GM10266 (cell line): ENCODE measurements around the gene LCLAT1.
"Not testable (repeated sequence)": the region's sequence is repeated elsewhere in the genome, so short reads cannot be mapped to it uniquely, and the experiment has no call there.

Experiments
- DNase-seq: peaks from one replicate; pipeline ENCODE4 v3.0.0; 2012; ENCODE audit errors: extremely low spot score
- TF ChIP-seq, protein P1 (sequence below): IDR thresholded peaks from 2 replicates; pipeline ENCODE4 v1.5.1; 2012; ENCODE audit warnings: mild to moderate bottlenecking, low read depth; ENCODE audit not compliant: control insufficient read depth, insufficient read depth; ENCODE audit errors: missing control alignments

Gene LCLAT1

DNA sequence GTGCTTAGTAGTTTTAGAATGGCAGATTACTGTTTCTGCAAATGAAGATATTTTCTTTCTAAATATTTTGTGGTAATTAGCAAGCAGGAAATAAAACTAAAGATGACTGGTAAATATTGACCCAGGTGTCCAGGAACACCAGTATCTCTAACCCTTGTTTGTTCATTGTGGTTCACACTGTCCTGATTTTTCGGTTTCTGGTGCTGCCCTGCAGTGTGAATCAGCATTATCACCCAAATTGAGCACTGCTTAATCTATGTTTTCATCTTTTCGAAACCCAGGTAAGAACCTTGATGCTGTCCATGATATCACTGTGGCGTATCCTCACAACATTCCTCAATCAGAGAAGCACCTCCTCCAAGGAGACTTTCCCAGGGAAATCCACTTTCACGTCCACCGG is 192.8 kb downstream of the LCLAT1 start:
- no peak for DNase-seq
- TF ChIP-seq, protein P1, sequence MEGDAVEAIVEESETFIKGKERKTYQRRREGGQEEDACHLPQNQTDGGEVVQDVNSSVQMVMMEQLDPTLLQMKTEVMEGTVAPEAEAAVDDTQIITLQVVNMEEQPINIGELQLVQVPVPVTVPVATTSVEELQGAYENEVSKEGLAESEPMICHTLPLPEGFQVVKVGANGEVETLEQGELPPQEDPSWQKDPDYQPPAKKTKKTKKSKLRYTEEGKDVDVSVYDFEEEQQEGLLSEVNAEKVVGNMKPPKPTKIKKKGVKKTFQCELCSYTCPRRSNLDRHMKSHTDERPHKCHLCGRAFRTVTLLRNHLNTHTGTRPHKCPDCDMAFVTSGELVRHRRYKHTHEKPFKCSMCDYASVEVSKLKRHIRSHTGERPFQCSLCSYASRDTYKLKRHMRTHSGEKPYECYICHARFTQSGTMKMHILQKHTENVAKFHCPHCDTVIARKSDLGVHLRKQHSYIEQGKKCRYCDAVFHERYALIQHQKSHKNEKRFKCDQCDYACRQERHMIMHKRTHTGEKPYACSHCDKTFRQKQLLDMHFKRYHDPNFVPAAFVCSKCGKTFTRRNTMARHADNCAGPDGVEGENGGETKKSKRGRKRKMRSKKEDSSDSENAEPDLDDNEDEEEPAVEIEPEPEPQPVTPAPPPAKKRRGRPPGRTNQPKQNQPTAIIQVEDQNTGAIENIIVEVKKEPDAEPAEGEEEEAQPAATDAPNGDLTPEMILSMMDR = no peak

GRCh38 chr2:30641765-30642345 is 194.8 kb downstream of the LCLAT1 start:
- DNase-seq = no peak

GRCh38 chr2:30643013-30643412 is 196.0 kb downstream of the LCLAT1 start:
- DNase-seq = not testable (repeated sequence)

More at GRCh38 chr2:30641765-30642345, 194.8 kb downstream of the LCLAT1 start:
- TF ChIP-seq, protein P1 = no peak

DNA sequence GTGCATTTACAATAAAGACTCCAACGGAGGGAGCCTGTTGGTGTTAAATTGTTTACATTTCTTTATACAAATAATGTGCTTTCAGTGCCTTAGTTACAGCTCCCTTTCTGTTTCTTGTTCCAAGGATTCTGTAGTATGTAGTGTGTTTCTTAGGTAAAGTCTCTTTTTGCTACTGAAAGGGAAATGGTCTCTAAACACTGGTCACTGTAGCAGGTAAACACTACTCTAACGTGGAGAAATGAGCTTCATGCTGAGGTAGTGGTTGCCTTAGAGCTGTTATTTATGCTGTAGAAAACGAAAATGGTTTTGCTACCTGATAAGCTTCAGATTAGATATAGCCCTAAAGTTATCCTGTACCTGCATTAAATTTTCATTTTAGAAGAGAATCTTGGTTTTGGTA is 196.6 kb downstream of the LCLAT1 start:
- TF ChIP-seq, protein P1 = no peak
- no peak for DNase-seq

GRCh38 chr2:30645081-30645744 is 198.2 kb downstream of the LCLAT1 start:
- no peak for DNase-seq

GRCh38 chr2:30645745-30646119 is 198.7 kb downstream of the LCLAT1 start:
- TF ChIP-seq, protein P1 = no peak

More at GRCh38 chr2:30645081-30645744, 198.2 kb downstream of the LCLAT1 start:
- TF ChIP-seq, protein P1 = no peak

DNA sequence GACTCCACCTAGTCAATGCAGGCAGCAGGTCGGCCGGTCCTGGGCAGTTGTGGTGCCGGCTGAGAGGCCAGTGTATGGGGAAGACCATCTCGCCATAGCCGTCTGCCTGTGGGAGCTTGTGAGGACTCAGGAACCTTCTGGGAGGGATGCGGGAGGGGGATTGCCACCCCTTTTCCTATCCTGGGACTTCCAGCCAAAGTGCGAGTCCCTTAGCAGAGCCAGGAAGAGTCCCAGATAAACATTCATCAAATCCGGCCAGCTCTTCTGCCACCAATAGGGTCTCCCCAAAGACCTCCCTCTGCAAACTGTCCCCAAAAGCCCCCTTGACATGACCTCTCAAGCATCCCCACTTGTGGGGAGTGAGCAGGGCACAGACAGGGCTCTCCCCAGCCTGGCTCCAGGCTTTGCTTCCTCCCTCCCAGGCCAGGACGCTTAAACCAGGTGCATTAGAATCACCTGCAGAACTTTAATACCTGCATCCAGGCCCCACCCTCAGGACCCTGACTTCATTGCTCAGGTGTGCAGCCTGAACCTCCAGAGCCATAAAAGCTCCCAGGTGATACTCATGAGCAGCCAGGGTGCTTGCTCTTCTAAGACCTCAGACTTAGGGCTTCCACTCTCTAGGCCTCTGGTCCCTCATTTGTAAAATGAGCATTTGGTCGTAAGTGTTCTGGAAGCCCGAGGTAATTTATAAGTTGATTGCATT is 200.9 kb downstream of the LCLAT1 start:
- TF ChIP-seq, protein P1 = no peak

More at GRCh38 chr2:30645745-30646119, 198.7 kb downstream of the LCLAT1 start:
- DNase-seq = no peak

More for the DNA sequence above, 200.9 kb downstream of the LCLAT1 start:
- DNase-seq = no peak
